GM12878 (cell line): ENCODE results near the gene AUNIP. TPM values are rescaled to one million over a fixed set of nuclear protein-coding genes. Genes with fewer than 3 reads are reported as not detected.

ENCODE experiments used
- MTA2 ChIP-seq: fragments of 450-650 bp; IDR thresholded peaks from 2 replicates; pipeline ENCODE4 v1.6.1; 2016; ENCODE audit warnings: low read depth, mild to moderate bottlenecking, moderate library complexity
- PAX8 ChIP-seq: fragments of 450-650 bp; IDR thresholded peaks from 2 replicates; pipeline ENCODE4 v1.6.1; 2017; ENCODE audit warnings: mild to moderate bottlenecking, moderate library complexity
- SREBF1 ChIP-seq: IDR thresholded peaks from 2 replicates; pipeline ENCODE4 v1.6.1; 2012; ENCODE audit warnings: mild to moderate bottlenecking, low read length
- polyA plus RNA-seq, 11 experiments: library from polyadenylated mRNA; depleted of rRNA in 4 of 11; unstranded in 6 of 11; stranded (reverse) in 5 of 11; fragments of >200 nt; fragmentation: Nextera tagmentation in 4 of 11; fragmentation: Illumina TruSeq in 1 of 11; extraction: Ambion mirVana in 4 of 11; extraction: Trizol in 1 of 11; gene quantifications; 1 replicate in 1 of 11; 2 replicates in 10 of 11; pipeline versions ENCODE4 v1.2.1 to v1.2.3, GENCODE V29; 2011 to 2016; ENCODE audit warnings: inconsistent platforms in 2 of 11, missing spikeins in 2 of 11, low read depth in 1 of 11
- total RNA-seq, 4 experiments: library from RNA; depleted of rRNA in 3 of 4; stranded (reverse); fragments of >200 nt in 3 of 4; fragmentation: Illumina TruSeq in 1 of 4; extraction: Trizol in 1 of 4; gene quantifications; 2 replicates each; pipeline versions ENCODE4 v1.2.1 to v1.2.3, GENCODE V29; 2013 to 2021
- TF ChIP-seq, protein P1 (sequence below): fragments of 450-650 bp; formaldehyde crosslinking; IDR thresholded peaks from 2 replicates; pipeline ENCODE4 v1.4.0; 2020; ENCODE audit warnings: mild to moderate bottlenecking, moderate library complexity
- TF ChIP-seq, protein P2 (sequence below): fragments of 450-650 bp; IDR thresholded peaks from 2 replicates; pipeline ENCODE4 v1.6.1; 2016; ENCODE audit warnings: mild to moderate bottlenecking
- TF ChIP-seq, protein P3 (sequence below): IDR thresholded peaks from 2 replicates; pipeline ENCODE4 v1.6.1; 2012; ENCODE audit warnings: mild to moderate bottlenecking, low read depth, low read length

AUNIP gene
- total and polyA plus RNA-seq, 10 of the 15 experiments (the other 5 are each of a cell fraction or from before 2014, with no cell fraction given), result 3.9 to 20.0 (median 12.7) TPM

- TF ChIP-seq PAX8 (no peak), MTA2 (no peak), SREBF1 (no peak)
- TF ChIP-seq, protein P1, sequence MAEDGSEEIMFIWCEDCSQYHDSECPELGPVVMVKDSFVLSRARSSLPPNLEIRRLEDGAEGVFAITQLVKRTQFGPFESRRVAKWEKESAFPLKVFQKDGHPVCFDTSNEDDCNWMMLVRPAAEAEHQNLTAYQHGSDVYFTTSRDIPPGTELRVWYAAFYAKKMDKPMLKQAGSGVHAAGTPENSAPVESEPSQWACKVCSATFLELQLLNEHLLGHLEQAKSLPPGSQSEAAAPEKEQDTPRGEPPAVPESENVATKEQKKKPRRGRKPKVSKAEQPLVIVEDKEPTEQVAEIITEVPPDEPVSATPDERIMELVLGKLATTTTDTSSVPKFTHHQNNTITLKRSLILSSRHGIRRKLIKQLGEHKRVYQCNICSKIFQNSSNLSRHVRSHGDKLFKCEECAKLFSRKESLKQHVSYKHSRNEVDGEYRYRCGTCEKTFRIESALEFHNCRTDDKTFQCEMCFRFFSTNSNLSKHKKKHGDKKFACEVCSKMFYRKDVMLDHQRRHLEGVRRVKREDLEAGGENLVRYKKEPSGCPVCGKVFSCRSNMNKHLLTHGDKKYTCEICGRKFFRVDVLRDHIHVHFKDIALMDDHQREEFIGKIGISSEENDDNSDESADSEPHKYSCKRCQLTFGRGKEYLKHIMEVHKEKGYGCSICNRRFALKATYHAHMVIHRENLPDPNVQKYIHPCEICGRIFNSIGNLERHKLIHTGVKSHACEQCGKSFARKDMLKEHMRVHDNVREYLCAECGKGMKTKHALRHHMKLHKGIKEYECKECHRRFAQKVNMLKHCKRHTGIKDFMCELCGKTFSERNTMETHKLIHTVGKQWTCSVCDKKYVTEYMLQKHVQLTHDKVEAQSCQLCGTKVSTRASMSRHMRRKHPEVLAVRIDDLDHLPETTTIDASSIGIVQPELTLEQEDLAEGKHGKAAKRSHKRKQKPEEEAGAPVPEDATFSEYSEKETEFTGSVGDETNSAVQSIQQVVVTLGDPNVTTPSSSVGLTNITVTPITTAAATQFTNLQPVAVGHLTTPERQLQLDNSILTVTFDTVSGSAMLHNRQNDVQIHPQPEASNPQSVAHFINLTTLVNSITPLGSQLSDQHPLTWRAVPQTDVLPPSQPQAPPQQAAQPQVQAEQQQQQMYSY (CRISPR knock-in tag), result no peak
- TF ChIP-seq, protein P2, sequence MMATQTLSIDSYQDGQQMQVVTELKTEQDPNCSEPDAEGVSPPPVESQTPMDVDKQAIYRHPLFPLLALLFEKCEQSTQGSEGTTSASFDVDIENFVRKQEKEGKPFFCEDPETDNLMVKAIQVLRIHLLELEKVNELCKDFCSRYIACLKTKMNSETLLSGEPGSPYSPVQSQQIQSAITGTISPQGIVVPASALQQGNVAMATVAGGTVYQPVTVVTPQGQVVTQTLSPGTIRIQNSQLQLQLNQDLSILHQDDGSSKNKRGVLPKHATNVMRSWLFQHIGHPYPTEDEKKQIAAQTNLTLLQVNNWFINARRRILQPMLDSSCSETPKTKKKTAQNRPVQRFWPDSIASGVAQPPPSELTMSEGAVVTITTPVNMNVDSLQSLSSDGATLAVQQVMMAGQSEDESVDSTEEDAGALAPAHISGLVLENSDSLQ, result no peak
- TF ChIP-seq, protein P3, sequence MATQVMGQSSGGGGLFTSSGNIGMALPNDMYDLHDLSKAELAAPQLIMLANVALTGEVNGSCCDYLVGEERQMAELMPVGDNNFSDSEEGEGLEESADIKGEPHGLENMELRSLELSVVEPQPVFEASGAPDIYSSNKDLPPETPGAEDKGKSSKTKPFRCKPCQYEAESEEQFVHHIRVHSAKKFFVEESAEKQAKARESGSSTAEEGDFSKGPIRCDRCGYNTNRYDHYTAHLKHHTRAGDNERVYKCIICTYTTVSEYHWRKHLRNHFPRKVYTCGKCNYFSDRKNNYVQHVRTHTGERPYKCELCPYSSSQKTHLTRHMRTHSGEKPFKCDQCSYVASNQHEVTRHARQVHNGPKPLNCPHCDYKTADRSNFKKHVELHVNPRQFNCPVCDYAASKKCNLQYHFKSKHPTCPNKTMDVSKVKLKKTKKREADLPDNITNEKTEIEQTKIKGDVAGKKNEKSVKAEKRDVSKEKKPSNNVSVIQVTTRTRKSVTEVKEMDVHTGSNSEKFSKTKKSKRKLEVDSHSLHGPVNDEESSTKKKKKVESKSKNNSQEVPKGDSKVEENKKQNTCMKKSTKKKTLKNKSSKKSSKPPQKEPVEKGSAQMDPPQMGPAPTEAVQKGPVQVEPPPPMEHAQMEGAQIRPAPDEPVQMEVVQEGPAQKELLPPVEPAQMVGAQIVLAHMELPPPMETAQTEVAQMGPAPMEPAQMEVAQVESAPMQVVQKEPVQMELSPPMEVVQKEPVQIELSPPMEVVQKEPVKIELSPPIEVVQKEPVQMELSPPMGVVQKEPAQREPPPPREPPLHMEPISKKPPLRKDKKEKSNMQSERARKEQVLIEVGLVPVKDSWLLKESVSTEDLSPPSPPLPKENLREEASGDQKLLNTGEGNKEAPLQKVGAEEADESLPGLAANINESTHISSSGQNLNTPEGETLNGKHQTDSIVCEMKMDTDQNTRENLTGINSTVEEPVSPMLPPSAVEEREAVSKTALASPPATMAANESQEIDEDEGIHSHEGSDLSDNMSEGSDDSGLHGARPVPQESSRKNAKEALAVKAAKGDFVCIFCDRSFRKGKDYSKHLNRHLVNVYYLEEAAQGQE, result no peak
Observed at GRCh38 chr1:25785333-25786067, 73.8 kb downstream of the AUNIP start (continued).
